ENCODE data around the gene PIK3AP1. TPM values are rescaled to one million over a fixed set of nuclear protein-coding genes. Genes with fewer than 3 reads are reported as not detected.

PIK3AP1 gene
- polyA plus RNA-seq, 1 of the 3 experiments (the other 2 are of a cell fraction): 0.07 TPM

GRCh38 chr10:96632974-96633710 lies 87.2 kb downstream of the PIK3AP1 start:
- no peaks in the 10 kb centered on the region for H3K79me2 ChIP-seq (ENCODE audit: insufficient read depth)
- no peaks in the 10 kb centered on the region for H3K9me2 ChIP-seq
- peaks cover 0 to 4% of the 10 kb centered on the region in 2 experiments; a peak in 1 of 4 replicates for H3K4me1 ChIP-seq (ENCODE audit: control insufficient read depth in 1 of 2, insufficient read depth in 2 of 2, low read depth in 1 of 2, low read length in 1 of 2)
- H4K20me1 ChIP-seq (ENCODE audit: insufficient read depth): no peaks in the 10 kb centered on the region
- H3K27ac ChIP-seq (ENCODE audit: low read depth in 2 of 2, low read length in 1 of 2): no peak overlapping the region
- no peak overlapping the region for H3K4me2 ChIP-seq
- H3K36me3 ChIP-seq (replicated peaks in 1 of 2; ENCODE audit: control insufficient read depth in 1 of 2, insufficient read depth in 2 of 2, low read length in 1 of 2): no peaks in the 10 kb centered on the region
- 63% methylated on average over 4 of the region's 4 CpGs for WGBS (ENCODE audit: low lambda C conversion rate)
- DNase-seq: no peak
- no peak overlapping the region for H3K9ac ChIP-seq
- H3F3A ChIP-seq (replicated peaks; ENCODE audit: insufficient read depth): no peaks in the 10 kb centered on the region
- ChIA-PET POLR2A (no interaction called here), CTCF (interaction anchor here (1.0 to 1.3 kb wide), 2 partner anchors 9 to 111 kb away, joined by 4 read pairs; no protein-coding TSS in a partner anchor)
- no peak overlapping the region for H2AFZ ChIP-seq (ENCODE audit: low read depth)
- no peaks in the 10 kb centered on the region for H3K27me3 ChIP-seq (ENCODE audit: insufficient read depth)
- no peak overlapping the region for H3K4me3 ChIP-seq (ENCODE audit: low read depth in 2 of 2, low read length in 1 of 2)
- TF ChIP-seq EP300 (IDR thresholded peaks at IDR 0.05; ENCODE audit: borderline replicate concordance in 1 of 2, low read depth in 1 of 2, low read length in 1 of 2) (no peak), ZBTB33 (IDR thresholded peaks at IDR 0.05; ENCODE audit: borderline replicate concordance, low read depth) (no peak), JUND (IDR thresholded peaks at IDR 0.05) (no peak), EZH2phosphoT487 (IDR thresholded peaks at IDR 0.05; ENCODE audit: borderline replicate concordance, low read depth) (no peak), TEAD4 (IDR thresholded peaks at IDR 0.05; ENCODE audit: borderline replicate concordance, insufficient read depth) (no peak), RCOR1 (IDR thresholded peaks at IDR 0.05; ENCODE audit: low read length) (no peak), USF1 (IDR thresholded peaks at IDR 0.05; ENCODE audit: borderline replicate concordance, low read depth) (no peak), CTCF (IDR thresholded peaks at IDR 0.05) (no peak), POLR2AphosphoS5 (IDR thresholded peaks at IDR 0.05; ENCODE audit: low read depth, low read length) (no peak), GABPA (IDR thresholded peaks at IDR 0.05; ENCODE audit: low read depth) (no peak), FOSL2 (IDR thresholded peaks at IDR 0.05; ENCODE audit: borderline replicate concordance, low read depth) (no peak), RFX5 (IDR thresholded peaks at IDR 0.05; ENCODE audit: low read length) (no peak), TAF1 (IDR thresholded peaks at IDR 0.05; ENCODE audit: borderline replicate concordance, low read depth, low read length) (no peak), NRF1 (IDR thresholded peaks at IDR 0.05; ENCODE audit: low read depth, low read length) (no peak)
- no peaks in the 10 kb centered on the region for H3K9me3 ChIP-seq
